Hepatocyte (in vitro differentiated cells): ENCODE measurements around the gene NR1D2.

Experiments used
- EZH2 ChIP-seq: fragments of 200-600 bp; sonication (generic); IDR thresholded peaks from 2 replicates; pipeline ENCODE4 v1.6.1; 2016; ENCODE audit warnings: antibody characterized with exemption, mild to moderate bottlenecking, borderline replicate concordance
- EZH2phosphoT487 ChIP-seq: fragments of 200-600 bp; sonication (generic); IDR thresholded peaks from one replicate; pipeline ENCODE4 v1.6.1; 2018; ENCODE audit warnings: antibody characterized with exemption, mild to moderate bottlenecking, low read depth, moderate library complexity; ENCODE audit not compliant: unreplicated experiment, severe bottlenecking
- TF ChIP-seq, protein P1 (sequence below): fragments of 200-600 bp; sonication (generic); IDR thresholded peaks from 2 replicates; pipeline ENCODE4 v1.5.1; 2016; ENCODE audit warnings: antibody characterized with exemption, mild to moderate bottlenecking; ENCODE audit not compliant: poor library complexity

DNA sequence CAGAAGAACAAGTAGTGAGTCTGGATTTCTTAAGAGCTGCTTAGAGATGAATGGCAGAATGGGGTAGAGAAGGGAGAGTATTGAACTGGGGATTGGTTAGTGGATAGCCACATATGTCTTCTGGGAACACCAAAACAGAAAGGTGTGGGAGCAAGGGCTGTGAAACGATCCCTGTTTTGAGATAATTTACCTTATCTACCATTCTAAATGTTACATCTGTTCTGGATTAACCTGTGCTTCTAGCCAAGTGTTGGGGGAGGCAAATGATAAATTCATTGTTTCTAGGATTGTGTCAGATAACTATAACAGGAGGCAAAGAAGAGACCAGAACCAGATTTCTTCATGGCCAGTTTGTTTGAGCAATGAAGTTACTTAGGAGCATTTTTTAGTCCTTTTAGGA, 8.4 kb downstream of the NR1D2 start:
- TF ChIP-seq, protein P1, sequence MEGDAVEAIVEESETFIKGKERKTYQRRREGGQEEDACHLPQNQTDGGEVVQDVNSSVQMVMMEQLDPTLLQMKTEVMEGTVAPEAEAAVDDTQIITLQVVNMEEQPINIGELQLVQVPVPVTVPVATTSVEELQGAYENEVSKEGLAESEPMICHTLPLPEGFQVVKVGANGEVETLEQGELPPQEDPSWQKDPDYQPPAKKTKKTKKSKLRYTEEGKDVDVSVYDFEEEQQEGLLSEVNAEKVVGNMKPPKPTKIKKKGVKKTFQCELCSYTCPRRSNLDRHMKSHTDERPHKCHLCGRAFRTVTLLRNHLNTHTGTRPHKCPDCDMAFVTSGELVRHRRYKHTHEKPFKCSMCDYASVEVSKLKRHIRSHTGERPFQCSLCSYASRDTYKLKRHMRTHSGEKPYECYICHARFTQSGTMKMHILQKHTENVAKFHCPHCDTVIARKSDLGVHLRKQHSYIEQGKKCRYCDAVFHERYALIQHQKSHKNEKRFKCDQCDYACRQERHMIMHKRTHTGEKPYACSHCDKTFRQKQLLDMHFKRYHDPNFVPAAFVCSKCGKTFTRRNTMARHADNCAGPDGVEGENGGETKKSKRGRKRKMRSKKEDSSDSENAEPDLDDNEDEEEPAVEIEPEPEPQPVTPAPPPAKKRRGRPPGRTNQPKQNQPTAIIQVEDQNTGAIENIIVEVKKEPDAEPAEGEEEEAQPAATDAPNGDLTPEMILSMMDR = no peak
- TF ChIP-seq EZH2 = no peak
- TF ChIP-seq EZH2phosphoT487 = no peak
